ENCODE results near the gene PLXNA2.

PLXNA2 gene

DNA sequence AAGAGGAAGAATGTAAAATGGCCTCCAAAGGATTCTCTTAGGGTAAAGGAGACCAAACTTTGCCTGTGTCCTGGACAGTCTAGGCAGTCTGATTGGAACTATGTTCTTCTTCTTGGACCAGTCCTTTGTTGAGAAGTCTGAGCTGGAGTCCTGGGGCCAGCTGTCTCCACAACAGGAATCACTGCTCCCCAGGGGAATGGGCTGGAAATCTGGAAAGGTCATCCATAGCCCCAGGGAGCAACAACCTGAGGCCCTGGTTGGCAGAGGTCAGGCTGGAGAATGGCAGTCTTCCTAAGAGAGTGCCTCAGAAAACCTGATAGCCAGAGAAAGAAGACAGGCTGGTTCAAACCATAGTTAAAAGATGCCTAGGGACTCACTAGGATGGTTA, 68.7 kb downstream of the PLXNA2 start:
- DNase-seq = no peak

DNA sequence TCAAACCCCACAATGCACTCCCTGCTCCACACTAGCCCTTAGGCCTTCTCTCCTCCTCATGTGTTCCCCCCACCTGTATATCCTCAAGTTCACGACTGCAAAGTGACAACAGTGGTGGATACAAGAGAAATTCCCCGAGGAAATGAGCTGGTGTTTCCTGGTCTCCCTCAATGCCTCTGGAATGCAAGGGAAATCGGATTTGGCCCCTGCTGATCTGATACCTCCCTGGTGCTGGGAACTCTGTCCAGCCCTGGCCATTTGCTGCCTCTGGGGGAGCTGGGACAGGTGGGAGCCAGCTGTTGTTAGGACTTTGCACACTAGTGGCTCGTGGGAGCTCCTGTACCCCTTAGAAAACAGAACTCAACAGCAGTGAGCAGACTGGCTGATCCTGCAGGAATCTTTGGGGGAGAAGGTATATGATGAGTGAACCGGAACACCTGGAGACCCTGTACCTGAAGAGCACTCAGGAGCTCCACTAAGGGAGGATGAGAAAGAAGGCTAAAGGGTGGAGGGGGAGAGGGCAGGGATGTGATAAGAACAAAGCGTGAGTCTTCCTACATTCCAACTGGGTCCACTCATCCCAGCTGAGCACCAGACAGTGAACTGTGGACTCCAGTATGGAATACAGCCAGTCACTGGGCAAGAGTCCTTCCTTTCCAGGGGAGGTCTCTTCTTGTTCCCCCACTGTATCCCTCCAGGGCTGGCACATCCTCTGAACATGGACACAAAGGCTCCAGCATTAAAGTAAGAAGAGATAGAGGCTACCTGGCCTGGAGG, 69.3 kb downstream of the PLXNA2 start:
- no peak for DNase-seq

DNA sequence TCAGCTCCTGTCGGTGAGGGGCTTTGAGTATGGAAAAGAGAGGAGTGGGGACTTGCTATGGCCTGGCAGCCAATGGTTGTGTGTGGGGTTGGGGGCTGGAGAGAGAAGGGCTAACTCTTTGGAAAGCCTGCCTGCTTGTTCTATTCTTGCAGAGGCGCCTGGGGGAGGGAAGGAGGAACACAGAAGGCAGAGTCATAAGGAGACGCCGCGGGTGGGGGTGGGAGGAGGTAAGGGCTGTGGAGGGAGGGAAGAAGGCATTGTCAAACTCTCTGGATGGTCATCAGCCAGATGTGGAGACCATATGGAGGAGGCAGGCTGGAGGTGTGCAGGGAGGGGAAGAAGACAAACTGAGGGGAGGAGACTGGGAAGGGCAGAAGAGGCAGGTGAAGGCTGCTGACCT, 70.0 kb downstream of the PLXNA2 start:
- DNase-seq = no peak

DNA sequence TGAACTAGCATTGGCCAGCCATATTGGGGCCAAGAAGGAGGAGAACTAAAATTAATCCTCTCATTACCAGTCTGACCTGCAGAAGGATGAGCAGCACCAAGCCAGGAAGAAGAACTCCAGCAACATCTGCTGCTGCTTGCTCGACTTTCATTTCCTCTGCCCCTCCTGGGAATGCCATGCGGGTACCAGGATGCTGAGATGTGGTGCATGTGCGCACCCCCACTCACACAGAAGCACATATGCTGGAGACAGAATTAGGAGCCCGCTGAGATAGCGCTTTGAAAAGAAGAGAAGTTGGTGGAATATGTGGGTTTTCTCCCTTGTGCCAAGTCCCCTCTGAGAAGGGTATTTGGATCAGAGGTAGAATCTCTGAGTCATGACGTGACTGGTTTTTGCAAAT, 70.4 kb downstream of the PLXNA2 start:
- no peak for DNase-seq

DNA sequence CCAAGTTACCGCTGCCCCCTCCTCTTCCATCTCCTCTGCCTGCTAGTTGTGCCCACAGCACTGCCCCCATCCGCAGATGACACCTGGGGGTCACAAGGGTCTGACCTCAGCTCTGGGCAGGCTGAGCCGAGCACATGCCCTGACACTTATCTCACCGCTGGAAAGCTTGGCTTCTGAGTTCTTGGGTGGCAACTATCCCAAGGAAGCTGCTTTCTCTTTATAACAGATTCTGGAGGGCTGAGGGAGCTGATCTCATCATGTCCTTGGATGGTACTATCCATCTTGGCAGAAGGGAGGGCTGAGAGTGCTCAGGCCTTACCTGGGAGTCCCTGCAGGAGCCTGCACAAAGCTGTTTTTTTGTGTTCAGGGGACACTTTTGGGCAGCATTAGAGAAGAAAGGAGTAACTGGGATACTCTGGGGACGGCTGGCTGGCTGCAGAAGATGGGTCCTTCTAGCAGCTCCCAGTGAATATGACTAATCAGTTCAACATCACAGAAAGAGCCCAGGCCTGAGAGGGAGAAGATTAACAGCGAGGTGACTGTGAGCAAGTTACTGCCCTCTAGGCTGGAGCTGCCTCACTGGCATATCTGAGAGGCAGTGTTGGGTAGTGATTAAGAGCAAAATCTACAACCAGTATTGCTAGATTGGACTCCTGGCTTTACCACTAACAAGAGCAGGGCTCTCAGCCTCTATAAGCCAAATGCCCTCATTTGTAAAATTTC, 71.6 kb downstream of the PLXNA2 start:
- no peak for DNase-seq

DNA sequence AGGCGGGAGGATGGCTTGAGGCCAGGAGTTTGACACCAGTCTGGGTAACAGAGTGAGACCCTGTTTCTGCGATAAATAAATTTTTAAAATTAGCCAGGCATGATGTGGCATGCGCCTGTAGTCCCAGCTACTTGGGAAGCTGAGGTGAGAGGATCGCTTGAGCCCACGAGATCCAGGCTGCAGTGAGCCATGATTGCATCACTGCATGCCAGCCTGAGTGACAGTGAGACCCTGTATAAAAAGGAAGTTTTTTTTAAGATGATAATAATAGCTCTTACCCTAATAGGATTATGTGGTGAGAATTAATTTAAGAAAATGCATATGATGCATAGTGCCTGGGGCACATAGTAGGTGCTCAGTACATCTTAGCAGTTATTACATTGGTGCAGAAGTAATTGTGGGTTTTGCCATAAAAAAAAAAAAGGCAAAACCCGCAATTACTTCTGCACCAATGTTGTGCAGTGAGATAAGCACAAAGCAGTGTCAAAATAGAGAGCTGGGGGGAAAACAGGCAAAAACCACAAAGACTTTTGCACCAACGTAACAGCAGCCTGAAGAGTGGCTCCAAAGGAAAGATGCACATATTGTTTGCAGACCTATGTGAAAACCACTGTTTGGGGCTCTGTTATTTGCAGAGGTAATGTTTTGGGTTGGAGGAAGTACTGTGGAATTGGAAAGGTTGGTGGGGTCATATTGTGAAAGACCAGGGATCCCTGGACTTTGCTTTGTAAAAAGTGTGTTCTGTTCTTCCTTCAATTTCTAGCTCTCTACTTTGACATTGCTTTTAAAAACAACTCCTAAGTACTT, 72.4 kb downstream of the PLXNA2 start:
- no peak for DNase-seq

DNA sequence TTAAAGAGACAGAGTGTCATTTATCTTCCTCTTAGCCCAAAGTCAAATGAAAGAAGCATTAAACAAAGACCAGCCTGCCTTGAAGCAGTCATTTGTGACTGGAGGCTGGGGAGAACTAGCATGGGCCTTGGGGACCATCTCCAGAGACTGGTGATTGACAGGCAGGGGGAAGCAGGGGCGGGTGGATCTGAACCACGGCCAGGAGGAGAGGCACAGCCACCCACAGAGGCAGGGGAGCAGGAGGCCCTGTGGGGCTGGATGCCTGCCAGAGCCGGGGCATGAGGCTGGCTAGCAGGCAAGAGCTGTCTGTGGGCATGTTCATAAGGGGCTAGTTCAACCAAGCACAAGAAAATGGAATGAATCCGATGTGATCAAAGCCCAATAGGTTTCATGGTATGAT, 73.9 kb downstream of the PLXNA2 start:
- peak; percentile 56 for DNase-seq

DNA sequence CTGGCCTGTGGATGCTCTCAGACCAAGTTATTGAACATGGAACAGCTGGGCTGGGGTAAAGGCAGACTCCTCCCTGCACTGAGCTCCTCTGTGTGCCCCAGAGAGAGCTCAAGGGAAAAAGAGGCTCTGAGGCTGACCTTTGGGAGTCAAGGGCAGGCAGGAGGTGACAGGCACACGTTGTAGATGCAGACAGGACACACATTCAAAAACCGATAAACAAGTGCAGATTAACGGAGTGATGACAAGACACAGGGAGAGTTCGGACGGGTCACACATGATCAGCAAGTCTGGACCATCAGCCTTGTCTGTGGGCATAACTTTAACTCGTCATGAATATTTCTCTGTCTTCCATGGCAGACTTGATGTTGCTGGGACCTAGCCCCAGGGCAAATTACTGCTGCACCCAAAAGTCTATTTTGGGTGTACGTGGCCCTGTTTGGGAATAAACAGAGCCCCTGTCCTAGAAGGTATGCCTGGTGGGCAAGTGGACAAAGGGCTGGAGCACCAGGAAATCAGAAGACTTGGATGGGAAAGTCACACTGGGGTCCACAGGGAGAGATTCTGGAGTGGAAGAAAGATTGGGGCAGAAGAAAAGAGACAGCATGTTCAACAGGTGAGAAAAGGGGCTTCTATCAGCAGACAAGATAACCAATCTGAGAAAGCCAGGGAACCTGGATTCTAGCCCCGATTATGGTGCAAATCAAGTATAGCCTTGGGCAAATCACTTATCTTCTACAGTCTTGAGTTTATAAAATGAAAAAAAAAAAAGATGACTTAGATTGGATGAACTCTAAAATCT, 74.9 kb downstream of the PLXNA2 start:
- DNase-seq = no peak

DNA sequence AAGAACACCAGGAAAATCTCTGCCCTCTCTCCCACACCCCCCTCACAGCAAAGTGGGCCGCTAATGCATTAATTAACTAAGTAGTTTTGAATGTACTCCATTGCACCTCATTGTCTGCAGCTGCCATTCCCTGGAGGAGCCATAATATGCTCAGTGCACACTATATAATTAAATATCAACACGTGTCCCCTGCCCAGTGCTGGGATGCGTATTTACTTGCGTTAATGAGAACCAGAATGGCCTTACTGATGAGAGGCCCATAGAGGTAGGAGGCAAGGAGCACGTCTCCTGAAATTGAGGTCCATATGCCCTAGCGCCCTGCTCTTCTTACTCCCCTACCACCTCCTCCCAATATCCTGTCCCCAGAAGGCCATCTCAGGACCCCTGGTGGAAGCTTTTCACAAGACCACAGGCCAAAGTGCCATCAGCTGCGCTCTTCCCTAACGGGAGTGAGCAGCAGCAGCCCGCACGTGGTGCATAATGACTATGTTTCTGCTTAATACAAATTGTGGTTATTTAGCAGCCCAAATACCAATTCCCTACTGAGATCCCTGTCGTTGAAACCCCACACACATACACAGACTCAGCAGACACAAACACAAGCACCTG, 76.8 kb downstream of the PLXNA2 start:
- peak; percentile 74 for DNase-seq

DNA sequence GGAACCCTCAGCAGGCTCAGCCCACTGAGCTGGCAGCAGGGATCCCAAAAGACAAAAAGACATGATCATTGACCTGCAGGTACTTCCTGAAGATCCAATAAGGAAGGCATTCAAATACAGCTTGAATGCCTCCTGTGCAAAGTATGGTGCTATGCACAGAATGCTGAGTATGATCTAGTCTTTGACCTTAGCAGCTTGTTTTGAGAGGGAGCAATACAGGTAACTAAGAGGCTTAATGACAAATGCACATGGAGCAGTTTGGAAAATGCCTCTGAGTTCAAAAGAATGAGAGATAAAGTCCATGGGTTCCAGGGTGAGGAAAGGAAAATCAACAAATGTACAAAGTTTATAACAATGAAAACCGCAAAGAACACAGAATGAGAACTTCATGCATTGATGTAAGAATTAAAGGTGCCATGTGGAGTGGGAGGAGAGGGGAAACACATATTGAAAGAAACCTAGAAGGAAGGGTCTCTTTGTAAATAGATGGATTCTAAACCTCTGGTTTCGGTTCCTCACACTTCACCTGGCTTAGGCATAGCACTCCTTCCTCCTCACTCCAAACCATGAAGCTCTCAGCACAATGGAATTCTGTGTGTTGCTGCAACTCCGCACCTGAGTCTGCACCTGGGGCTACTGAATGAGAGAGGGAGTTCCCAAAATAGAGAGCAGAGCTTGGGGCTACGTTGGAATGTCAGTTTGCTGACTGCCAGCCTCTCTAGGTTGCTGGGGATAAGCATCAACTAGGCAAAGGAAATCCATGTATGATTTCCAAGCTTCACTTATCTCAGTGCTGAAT, 77.6 kb downstream of the PLXNA2 start:
- DNase-seq = no peak

DNA sequence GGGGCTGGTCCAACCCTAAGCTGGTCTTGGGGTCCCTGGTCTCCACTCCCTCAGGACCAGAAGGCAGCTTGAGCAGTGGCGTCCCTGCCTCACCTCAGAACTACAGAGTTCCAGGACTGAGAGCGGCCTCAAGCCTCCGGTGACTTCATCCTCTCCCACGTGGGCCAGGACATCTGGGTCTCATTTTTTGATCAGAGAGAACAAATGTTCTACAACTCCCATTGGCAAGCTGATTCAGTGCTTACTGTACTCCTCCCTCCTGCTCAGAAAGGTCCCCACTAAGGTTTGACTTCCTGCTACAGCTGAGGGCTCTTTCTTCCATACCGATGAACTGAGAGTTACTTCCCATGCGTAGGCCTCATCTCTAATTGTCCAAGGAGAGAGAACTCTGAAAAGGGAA, 78.5 kb downstream of the PLXNA2 start:
- DNase-seq = no peak

DNA sequence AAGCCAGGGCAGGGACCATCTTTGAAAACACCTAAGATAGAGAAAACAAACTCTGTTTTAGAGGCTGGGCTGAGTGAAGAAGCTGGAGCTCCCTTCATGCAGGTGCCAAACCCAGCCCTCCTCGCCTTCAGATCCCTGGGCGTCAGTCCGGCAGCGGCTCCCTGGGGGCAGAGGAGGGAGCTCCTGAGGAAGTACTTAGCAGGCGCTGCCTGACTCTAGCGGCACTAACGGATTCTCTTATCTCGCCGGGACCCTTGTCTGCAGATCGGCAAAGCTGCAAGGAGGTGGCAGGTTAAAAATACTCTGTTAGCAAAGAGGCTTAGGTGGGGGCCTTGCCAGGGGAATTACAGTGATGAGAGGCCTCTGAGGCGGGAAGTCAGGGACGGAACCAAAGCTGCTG, 79.6 kb downstream of the PLXNA2 start:
- no peak for DNase-seq

DNA sequence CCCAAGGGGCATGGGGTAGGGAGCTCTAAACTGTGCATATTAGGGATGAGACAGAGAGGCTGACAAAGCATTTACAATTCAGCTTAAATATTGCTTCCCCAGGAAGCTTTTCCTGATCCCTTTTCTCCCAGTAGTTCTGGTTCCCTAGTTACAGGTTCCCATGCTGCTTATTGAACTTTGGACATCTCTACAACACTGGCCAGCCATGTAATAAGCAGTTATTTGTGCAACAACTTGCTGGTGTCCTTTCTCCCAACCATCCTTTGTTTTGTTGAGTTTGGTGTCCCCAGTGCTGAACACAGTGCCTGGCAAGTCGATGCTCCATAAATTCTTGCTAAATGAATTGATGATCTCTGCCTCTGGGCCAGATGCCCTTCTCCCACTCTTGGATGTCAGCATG, 80.6 kb downstream of the PLXNA2 start:
- DNase-seq = no peak

DNA sequence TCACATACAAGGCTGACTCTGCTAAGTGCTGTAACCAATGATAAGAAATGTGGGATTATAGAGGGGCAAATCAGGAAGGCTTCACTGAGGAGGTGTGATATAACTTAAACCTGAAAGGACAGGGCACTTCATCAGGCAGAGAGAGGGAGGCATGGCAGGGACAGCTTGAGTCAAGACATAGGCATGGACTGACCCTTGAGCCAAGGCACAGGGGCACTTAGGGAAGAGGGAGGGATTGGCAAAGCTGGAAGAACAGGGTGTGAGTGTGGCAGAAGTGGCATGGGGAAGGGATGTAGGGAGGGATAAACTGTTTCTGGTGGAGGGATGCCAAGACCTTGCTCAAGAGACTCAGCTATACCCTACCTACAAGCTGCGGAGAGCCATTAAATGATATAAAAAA, 81.3 kb downstream of the PLXNA2 start:
- no peak for DNase-seq

DNA sequence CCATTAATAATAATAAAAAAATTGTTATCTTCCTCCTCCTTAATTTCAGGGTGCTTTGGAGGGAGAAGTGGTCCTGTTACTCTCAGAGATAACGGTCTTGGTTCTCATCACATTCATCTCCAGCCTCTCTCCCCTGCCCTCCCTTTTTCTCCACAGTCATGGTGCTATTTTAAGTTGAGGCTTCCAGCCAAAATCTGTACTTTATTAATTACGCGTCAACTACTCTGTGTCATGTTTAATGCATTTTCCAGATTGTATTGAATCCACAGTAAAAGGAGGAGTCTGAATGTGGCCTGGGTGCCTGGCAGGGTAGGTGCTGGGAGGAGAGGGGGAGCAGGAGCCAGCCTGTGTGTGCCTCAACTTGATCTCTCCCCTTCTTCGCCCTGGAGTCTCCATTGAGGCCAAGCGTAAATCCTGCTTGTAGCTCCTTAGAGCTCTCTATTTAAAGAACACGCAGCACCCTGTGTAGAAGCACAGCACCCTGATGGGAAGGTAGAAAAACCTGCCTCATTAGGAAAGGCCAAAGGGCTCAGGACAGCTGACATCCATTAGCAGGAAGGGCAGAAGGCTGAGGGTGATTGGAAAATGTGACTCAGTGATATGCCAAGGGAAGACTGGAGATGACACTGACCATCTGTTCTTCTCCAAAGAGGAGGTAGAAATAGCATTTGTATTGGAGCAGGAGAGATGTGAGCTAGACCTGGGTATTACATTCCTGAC, 82.4 kb downstream of the PLXNA2 start:
- no peak for DNase-seq

DNA sequence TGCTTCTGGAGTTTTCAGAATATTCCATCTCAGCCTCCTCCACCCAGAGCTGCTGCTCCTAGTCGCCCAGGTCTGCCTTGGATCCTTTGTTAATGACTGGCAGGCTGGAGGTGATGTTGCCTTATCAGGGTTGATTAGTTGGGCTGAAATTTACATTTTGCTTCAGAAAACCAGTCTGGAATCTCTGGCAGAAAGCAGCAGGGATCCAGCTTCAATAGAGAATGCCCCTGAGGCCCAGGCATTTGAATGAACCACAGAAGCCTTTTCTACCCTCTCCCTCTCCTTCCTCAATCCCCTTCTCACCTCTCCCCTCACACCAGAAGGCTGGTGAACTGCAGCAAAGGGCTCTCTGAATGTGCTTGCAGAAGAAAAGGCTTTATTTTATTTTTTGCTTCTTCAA, 83.2 kb downstream of the PLXNA2 start:
- DNase-seq = no peak

DNA sequence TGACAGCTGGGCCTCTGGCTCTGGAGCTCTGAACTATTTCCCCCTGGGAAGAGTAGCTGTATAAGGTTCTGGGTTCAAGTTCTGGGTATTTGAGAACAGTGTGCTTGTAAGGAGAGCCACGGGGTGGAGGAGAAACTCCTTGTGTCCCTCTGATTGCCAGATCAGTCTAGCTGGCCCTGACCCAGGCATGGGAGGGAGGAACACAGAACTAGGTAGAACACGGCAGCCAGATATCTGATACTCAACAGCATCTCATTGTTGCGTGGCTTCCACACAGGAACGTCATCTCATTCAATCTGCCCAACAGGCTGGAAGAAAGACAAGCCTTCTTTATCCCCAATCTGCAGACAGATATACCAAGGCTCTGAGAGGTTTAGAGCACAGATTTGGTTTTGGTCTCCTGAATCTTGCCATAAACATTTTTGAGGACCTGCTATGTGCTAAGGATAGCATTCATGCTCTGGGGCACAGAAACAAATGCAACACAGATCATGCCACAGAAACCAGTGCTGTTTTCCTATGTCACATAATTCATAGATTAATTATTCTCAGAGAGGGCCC, 83.8 kb downstream of the PLXNA2 start:
- DNase-seq = no peak

DNA sequence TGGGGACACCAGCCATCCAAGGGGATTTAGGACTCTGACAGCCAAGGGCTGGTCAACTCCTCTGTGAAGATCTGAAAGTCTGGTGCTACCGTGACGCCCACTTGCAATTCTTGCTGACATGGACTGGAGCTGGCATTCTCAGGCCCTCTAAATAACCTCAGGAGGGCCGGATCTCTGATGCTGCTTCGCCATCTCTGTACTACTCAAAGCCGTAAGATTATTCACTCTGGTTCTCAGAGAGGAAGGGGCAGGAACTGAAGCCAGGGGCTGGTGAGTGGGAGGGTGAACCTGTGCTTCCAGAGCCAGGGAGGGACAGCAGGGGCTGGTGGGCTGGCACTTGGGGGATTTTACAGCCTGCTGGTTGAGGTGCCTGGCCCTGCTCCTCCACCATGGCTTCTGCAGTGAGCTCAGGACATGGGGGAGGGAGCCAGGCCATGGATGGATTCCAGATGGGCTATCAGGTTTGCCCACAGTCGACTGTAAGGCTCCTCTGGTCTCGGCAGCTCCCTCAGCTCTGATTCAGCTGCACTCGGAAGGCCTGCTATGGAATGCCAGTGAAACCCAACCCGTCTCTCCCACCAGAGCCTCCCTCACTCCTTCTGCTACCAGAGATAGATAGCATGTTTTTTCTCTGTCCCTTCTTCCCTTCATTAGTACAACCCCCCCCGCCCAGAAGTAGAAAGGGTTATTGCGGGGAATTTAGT, 84.5 kb downstream of the PLXNA2 start:
- no peak for DNase-seq

DNA sequence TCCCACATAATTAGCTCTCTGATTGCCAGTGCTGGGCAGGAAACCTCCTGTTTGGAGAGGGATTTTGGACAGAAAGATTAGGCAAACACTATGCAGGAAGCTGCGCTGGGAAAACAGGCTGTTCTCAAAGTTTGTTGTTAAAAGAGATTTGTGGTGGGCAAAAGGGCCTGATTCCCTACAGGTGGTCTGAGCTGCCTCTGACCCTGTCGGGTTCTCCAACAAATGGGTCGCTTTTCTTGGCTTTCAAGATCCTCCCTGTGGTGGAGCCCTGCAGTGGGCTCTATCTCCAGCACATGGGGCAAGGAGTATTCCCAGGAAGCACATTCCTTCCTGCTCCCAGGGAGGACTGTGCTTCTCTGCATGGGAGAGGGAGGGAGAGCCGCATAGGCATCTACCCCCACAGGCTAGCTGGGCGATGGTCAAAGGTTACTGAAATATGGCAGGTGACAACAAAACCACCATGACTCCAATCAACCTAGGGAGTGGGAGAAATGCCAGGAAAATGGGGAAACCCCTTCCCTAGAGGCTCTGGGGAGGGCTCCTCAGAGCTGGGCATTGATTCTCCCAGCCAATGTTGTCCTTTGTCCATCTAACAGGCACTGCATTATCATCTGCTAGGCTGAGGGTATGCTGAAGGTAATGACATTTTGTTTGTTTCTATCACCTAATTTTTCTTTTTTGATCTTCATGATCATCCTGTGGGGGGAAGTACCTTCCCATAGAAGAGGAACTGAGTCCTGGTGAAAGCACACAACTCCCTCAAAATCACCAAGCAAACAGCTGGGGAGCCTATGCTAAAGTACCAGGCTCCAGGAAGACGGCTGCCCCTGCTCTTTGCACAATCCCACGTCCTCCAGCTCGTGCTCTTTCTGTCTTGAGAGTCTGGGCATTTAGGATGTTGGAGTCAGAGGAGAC, 85.3 kb downstream of the PLXNA2 start:
- DNase-seq = no peak

All from retina (tissue), 1 donor.